CD4-positive, alpha-beta T cell treated with Interleukin-17A for 1 hour (primary cell): ENCODE measurements around the gene EXOC6B.

ENCODE experiments used
- DNase-seq: peaks from one replicate; pipeline ENCODE4 v3.0.0-alpha.2; 2020

The EXOC6B gene

GRCh38 chr2:72261076-72261475 is 564.8 kb downstream of the EXOC6B start:
- no peak for DNase-seq

- DNase-seq = no peak
Observed at GRCh38 chr2:72255540-72255939, 570.3 kb downstream of the EXOC6B start.

GRCh38 chr2:72254831-72255451 is 570.9 kb downstream of the EXOC6B start:
- no peak for DNase-seq

- DNase-seq = no peak
Observed at GRCh38 chr2:72238311-72238710, 587.5 kb downstream of the EXOC6B start.

- no peak for DNase-seq
Observed at GRCh38 chr2:72237549-72237948, 588.3 kb downstream of the EXOC6B start.

GRCh38 chr2:72236445-72237067 is 589.3 kb downstream of the EXOC6B start:
- no peak for DNase-seq

- DNase-seq = no peak
Observed at GRCh38 chr2:72235497-72236415, 590.1 kb downstream of the EXOC6B start.

- DNase-seq = no peak
Observed at GRCh38 chr2:72233211-72233610, 592.6 kb downstream of the EXOC6B start.

GRCh38 chr2:72222829-72223564 is 602.8 kb downstream of the EXOC6B start:
- no peak for DNase-seq

- no peak for DNase-seq
Observed at GRCh38 chr2:72220170-72220569, 605.7 kb downstream of the EXOC6B start.

- DNase-seq = no peak
Observed at GRCh38 chr2:72214429-72215143, 611.2 kb downstream of the EXOC6B start.

GRCh38 chr2:72212486-72212855 is 613.4 kb downstream of the EXOC6B start:
- DNase-seq = no peak

- DNase-seq = no peak
Observed at GRCh38 chr2:72211777-72212485, 613.9 kb downstream of the EXOC6B start.

- DNase-seq = no peak
Observed at GRCh38 chr2:72211350-72211749, 614.5 kb downstream of the EXOC6B start.

GRCh38 chr2:72210470-72210869 is 615.4 kb downstream of the EXOC6B start:
- DNase-seq = no peak

GRCh38 chr2:72208225-72208624 is 617.6 kb downstream of the EXOC6B start:
- DNase-seq = no peak

- DNase-seq = no peak
Observed at GRCh38 chr2:72207334-72207733, 618.5 kb downstream of the EXOC6B start.

- DNase-seq = no peak
Observed at GRCh38 chr2:72205504-72205881, 620.3 kb downstream of the EXOC6B start.

- DNase-seq = no peak
Observed at GRCh38 chr2:72204786-72205503, 620.9 kb downstream of the EXOC6B start.

- DNase-seq = no peak
Observed at GRCh38 chr2:72204156-72204785, 621.6 kb downstream of the EXOC6B start.
